Measurements from ENCODE around the gene DNAH17.
A peak's percentile ranks its signal among the peaks of the same experiment; 100 is the strongest.

DNAH17 gene

DNA sequence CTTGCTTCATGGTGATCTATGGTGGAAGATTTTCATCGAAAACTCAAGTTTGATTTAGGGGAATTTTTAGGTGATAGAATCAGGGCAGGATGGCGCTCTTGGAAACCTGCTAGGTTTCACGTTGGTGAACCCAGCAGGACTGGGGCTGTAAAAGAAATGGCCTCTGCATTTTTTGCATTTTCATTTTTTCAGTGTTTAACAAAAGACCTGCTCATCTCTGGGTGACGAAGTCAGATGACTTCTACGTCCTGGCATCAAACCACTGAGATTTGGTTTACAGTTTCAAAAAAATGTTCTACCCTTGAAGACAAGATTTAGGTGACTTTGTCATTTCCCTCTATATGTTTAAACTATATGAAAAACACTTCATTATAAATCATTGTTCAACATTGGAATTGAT is 196.8 kb downstream of the DNAH17 start (continued):
- no peak for TF ChIP-seq ZXDB (tag by site-specific recombination; IDR thresholded peaks at IDR 0.05)
- TF ChIP-seq ZNF433 (tag by site-specific recombination; IDR thresholded peaks at IDR 0.05; ENCODE audit: low read depth) = no peak
- no peak for TF ChIP-seq ZNF324 (tag by site-specific recombination; IDR thresholded peaks at IDR 0.05)
- no peak for TF ChIP-seq ZNF664 (tag by site-specific recombination; IDR thresholded peaks at IDR 0.05)

DNA sequence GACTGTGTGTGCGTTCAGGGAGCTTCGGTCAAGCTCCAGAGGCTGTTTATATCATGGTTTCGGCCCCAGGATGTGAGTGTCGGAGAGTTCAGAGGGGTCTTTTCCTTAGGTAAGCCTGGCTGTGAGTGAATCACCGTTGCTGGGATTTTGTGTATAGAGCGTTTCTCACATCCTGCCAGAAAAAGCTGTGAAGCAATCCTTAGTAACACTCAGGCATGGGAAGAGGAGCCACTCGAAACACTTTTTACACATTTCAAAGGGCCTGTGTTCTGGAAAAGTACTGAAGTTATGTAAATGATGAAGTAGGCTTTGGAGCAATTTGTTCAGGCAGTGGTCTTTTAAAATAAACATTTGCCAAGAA is 198.1 kb downstream of the DNAH17 start:
- Histone ChIP-seq H3K36me3 (ENCODE audit: control insufficient read depth in 2 of 2, insufficient read depth in 1 of 2, low read length in 2 of 2) (peaks cover 6 to 9% of the 10 kb centered on the region in 2 experiments), H3K4me1 (ENCODE audit: control insufficient read depth, insufficient read depth, low read length) (peaks cover 5% of the 10 kb centered on the region), H3K4me3 (ENCODE audit: low read depth, low read length) (peak overlapping the region; percentile 92), H3K27ac (ENCODE audit: extremely low read depth, low read depth, low read length) (peak overlapping the region; percentile 51; the same call in 1 of the 2 replicates), H3K9me3 (ENCODE audit: control insufficient read depth, insufficient read depth, low read depth, low read length) (no peaks in the 10 kb centered on the region)
- no peak for TF ChIP-seq ZNF664 (tag by site-specific recombination; IDR thresholded peaks at IDR 0.05)
- TF ChIP-seq SALL2 (tag by site-specific recombination; IDR thresholded peaks at IDR 0.05; ENCODE audit: borderline replicate concordance) = no peak
- TF ChIP-seq ZNF132 (tag by site-specific recombination; IDR thresholded peaks at IDR 0.05; ENCODE audit: borderline replicate concordance) = no peak
- TF ChIP-seq TCF7L2 (IDR thresholded peaks at IDR 0.05; ENCODE audit: borderline replicate concordance, low read depth, low read length) = no peak
- no peak for TF ChIP-seq YY1 (tag by site-specific recombination; IDR thresholded peaks at IDR 0.05)
- TF ChIP-seq ZNF335 (tag by site-specific recombination; conservative IDR thresholded peaks at IDR 0.05) = peak; percentile 44; the same call in 1 of the 2 replicates
- CTCF ChIA-PET = interaction anchor here (0.7 to 1.4 kb wide), 3 partner anchors 17 to 43 kb away, joined by 4 to 5 read pairs (median 4); no protein-coding TSS in a partner anchor
- POLR2A ChIA-PET = interaction anchor here (0.7 to 1.8 kb wide), 4 partner anchors 11 to 346 kb away, joined by 3 to 4 read pairs (median 4); no protein-coding TSS in a partner anchor

- ChIA-PET POLR2A (interaction anchor here (0.6 to 1.8 kb wide), 5 partner anchors 10 to 18 kb away, joined by 3 to 6 read pairs (median 3); no protein-coding TSS in a partner anchor), CTCF (interaction anchor here (1.4 to 1.8 kb wide), 3 partner anchors 18 to 43 kb away, joined by 4 to 8 read pairs (median 5); no protein-coding TSS in a partner anchor)
- H3K27ac ChIP-seq (ENCODE audit: extremely low read depth, low read depth, low read length) = peak within 1 kb of the TSS; percentile 51; the same call in 1 of the 2 replicates
- H3K4me3 ChIP-seq (ENCODE audit: low read depth, low read length) = peak within 1 kb of the TSS; percentile 92
- peaks cover 3% of the 10 kb centered on the region in 2 experiments for H3K36me3 ChIP-seq (ENCODE audit: control insufficient read depth in 2 of 2, insufficient read depth in 1 of 2, low read length in 2 of 2)
- peaks cover 5% of the 10 kb centered on the region; the same call in 1 of the 2 replicates for H3K4me1 ChIP-seq (ENCODE audit: control insufficient read depth, insufficient read depth, low read length)
- no peaks in the 10 kb centered on the region for H3K9me3 ChIP-seq (ENCODE audit: control insufficient read depth, insufficient read depth, low read depth, low read length)
- TF ChIP-seq GLIS2 (tag by site-specific recombination; IDR thresholded peaks at IDR 0.05) (peak; percentile 81; the same call in 1 of the 2 replicates), ZXDB (tag by site-specific recombination; IDR thresholded peaks at IDR 0.05) (peak; percentile 95), ZNF391 (tag by site-specific recombination; IDR thresholded peaks at IDR 0.05; ENCODE audit: borderline replicate concordance, low read depth) (peak; percentile 71; the same call in 1 of the 2 replicates), ZNF2 (tag by site-specific recombination; IDR thresholded peaks at IDR 0.05) (0 out of 2 replicates have a peak, but pooled peaks have one; percentile 71), YY2 (tag by site-specific recombination; IDR thresholded peaks at IDR 0.05) (peak; percentile 96), ZNF670 (tag by site-specific recombination; IDR thresholded peaks at IDR 0.05; ENCODE audit: low read depth) (no peak), ZNF174 (tag by site-specific recombination; IDR thresholded peaks at IDR 0.05) (no peak), ZNF596 (tag by site-specific recombination; IDR thresholded peaks at IDR 0.05) (0 out of 2 replicates have a peak, but pooled peaks have one; percentile 23), ZSCAN5A (tag by site-specific recombination; IDR thresholded peaks at IDR 0.05) (peak; percentile 38; the same call in 1 of the 2 replicates), ZNF19 (tag by site-specific recombination; IDR thresholded peaks at IDR 0.05; ENCODE audit: low read depth) (no peak), OVOL3 (tag by site-specific recombination; IDR thresholded peaks at IDR 0.05) (0 out of 2 replicates have a peak, but pooled peaks have one; percentile 25), KLF9 (tag by site-specific recombination; IDR thresholded peaks at IDR 0.05; ENCODE audit: low read depth) (peak; percentile 72; the same call in 1 of the 2 replicates), ZSCAN23 (tag by site-specific recombination; IDR thresholded peaks at IDR 0.05) (0 out of 2 replicates have a peak, but pooled peaks have one; percentile 45)
- TF ChIP-seq, protein P1, sequence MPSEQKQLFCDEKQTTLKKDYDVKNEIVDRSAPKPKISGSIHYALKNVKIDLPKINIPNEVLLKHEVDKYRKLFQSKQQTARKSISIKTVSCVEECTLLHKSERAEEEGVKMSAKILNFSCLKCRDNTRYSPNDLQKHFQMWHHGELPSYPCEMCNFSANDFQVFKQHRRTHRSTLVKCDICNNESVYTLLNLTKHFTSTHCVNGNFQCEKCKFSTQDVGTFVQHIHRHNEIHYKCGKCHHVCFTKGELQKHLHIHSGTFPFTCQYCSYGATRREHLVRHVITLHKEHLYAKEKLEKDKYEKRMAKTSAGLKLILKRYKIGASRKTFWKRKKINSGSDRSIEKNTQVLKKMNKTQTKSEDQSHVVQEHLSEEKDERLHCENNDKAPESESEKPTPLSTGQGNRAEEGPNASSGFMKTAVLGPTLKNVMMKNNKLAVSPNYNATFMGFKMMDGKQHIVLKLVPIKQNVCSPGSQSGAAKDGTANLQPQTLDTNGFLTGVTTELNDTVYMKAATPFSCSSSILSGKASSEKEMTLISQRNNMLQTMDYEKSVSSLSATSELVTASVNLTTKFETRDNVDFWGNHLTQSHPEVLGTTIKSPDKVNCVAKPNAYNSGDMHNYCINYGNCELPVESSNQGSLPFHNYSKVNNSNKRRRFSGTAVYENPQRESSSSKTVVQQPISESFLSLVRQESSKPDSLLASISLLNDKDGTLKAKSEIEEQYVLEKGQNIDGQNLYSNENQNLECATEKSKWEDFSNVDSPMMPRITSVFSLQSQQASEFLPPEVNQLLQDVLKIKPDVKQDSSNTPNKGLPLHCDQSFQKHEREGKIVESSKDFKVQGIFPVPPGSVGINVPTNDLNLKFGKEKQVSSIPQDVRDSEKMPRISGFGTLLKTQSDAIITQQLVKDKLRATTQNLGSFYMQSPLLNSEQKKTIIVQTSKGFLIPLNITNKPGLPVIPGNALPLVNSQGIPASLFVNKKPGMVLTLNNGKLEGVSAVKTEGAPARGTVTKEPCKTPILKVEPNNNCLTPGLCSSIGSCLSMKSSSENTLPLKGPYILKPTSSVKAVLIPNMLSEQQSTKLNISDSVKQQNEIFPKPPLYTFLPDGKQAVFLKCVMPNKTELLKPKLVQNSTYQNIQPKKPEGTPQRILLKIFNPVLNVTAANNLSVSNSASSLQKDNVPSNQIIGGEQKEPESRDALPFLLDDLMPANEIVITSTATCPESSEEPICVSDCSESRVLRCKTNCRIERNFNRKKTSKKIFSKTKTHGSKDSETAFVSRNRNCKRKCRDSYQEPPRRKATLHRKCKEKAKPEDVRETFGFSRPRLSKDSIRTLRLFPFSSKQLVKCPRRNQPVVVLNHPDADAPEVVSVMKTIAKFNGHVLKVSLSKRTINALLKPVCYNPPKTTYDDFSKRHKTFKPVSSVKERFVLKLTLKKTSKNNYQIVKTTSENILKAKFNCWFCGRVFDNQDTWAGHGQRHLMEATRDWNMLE (tag by site-specific recombination; conservative IDR thresholded peaks at IDR 0.05; ENCODE audit: low read depth) = peak; percentile 47; the same call in 1 of the 2 replicates
- TF ChIP-seq, protein P2, sequence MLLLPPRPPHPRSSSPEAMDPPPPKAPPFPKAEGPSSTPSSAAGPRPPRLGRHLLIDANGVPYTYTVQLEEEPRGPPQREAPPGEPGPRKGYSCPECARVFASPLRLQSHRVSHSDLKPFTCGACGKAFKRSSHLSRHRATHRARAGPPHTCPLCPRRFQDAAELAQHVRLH (tag by site-specific recombination; IDR thresholded peaks at IDR 0.05) = peak; percentile 93
Observed at GRCh38 chr17:78378225-78379130, 198.7 kb downstream of the DNAH17 start, which contains the start of gene PGS1. PGS1 (plus strand) TSS chr17:78378649; CDS start chr17:78378666, 17 bp downstream.

Data from HEK293 (cell line).